GM23338 (cell line): Measurements from ENCODE around the gene CD53. TPM values are rescaled to one million over a fixed set of nuclear protein-coding genes. Genes with fewer than 3 reads are reported as not detected.

Experiments
- ATAC-seq: fragments of 200-7000 bp; cut with Tn5 transposase; 3 replicates; pipeline ENCODE4 v1.9.1; 2020
- DNase-seq: peaks from one replicate; pipeline ENCODE4 v3.0.0-alpha.2; 2015; ENCODE audit warnings: low spot score
- H2AFZ ChIP-seq: fragments of 200-600 bp; sonication (generic); 2 replicates; pipeline ENCODE4 v1.8.0; 2016; ENCODE audit warnings: antibody characterized with exemption, mild to moderate bottlenecking, moderate library complexity
- H3F3A ChIP-seq: fragments of 200-600 bp; sonication (generic); replicated peaks from 2 replicates; pipeline ENCODE4 v1.8.0; 2017; ENCODE audit warnings: antibody characterized with exemption, mixed run types, low read depth
- H3K27ac ChIP-seq: fragments of 200-600 bp; sonication (generic); 2 replicates; pipeline ENCODE4 v1.6.1; 2016; ENCODE audit warnings: low read depth
- H3K27me3 ChIP-seq: fragments of 200-600 bp; sonication (generic); 2 replicates; pipeline ENCODE4 v1.8.0; 2016; ENCODE audit warnings: mild to moderate bottlenecking, mixed run types, moderate library complexity; ENCODE audit not compliant: insufficient read depth
- H3K36me3 ChIP-seq: fragments of 200-600 bp; sonication (generic); 2 replicates; pipeline ENCODE4 v1.8.0; 2016; ENCODE audit warnings: mild to moderate bottlenecking; ENCODE audit not compliant: insufficient read depth
- H3K4me1 ChIP-seq: fragments of 200-600 bp; sonication (generic); 2 replicates; pipeline ENCODE4 v1.8.0; 2016; ENCODE audit warnings: mild to moderate bottlenecking, moderate library complexity; ENCODE audit not compliant: insufficient read depth
- H3K4me2 ChIP-seq: fragments of 200-600 bp; sonication (generic); 2 replicates; pipeline ENCODE4 v1.7.1; 2017; ENCODE audit warnings: mixed run types
- H3K4me3 ChIP-seq: fragments of 200-600 bp; sonication (generic); 2 replicates; pipeline ENCODE4 v1.6.1; 2016; ENCODE audit warnings: mixed run types
- H3K79me2 ChIP-seq: fragments of 200-600 bp; sonication (generic); replicated peaks from 2 replicates; pipeline ENCODE4 v1.8.0; 2017; ENCODE audit warnings: mild to moderate bottlenecking; ENCODE audit not compliant: insufficient read depth
- H3K9me2 ChIP-seq: fragments of 200-600 bp; sonication (generic); 2 replicates; pipeline ENCODE4 v1.8.0; 2017; ENCODE audit not compliant: insufficient read depth
- H4K20me1 ChIP-seq: fragments of 200-600 bp; sonication (generic); replicated peaks from 2 replicates; pipeline ENCODE4 v1.8.0; 2017; ENCODE audit warnings: mild to moderate bottlenecking; ENCODE audit not compliant: insufficient read depth
- H3K27ac Mint-ChIP-seq: 2 replicates; pipeline ENCODE4 v1.8.0; 2020; ENCODE audit warnings: inconsistent platforms, mild to moderate bottlenecking, moderate library complexity, mixed read lengths
- H3K27me3 Mint-ChIP-seq: 3 replicates; pipeline ENCODE4 v1.8.0; 2022; ENCODE audit warnings: low read depth, mild to moderate bottlenecking, moderate library complexity, mixed read lengths, inconsistent platforms; ENCODE audit not compliant: insufficient read depth, poor library complexity
- H3K36me3 Mint-ChIP-seq: 3 replicates; pipeline ENCODE4 v1.8.0; 2021; ENCODE audit warnings: low read depth, mild to moderate bottlenecking, inconsistent platforms, moderate library complexity, mixed read lengths
- H3K4me1 Mint-ChIP-seq: 3 replicates; pipeline ENCODE4 v1.8.0; 2020; ENCODE audit warnings: mild to moderate bottlenecking, inconsistent platforms, mixed read lengths
- H3K4me3 Mint-ChIP-seq: 3 replicates; pipeline ENCODE4 v1.8.0; 2021; ENCODE audit warnings: moderate library complexity, mild to moderate bottlenecking, inconsistent platforms, mixed read lengths
- H3K9me3 Mint-ChIP-seq: 3 replicates; pipeline ENCODE4 v1.8.0; 2020; ENCODE audit warnings: moderate library complexity, mild to moderate bottlenecking, inconsistent platforms, mixed read lengths
- CREB1 ChIP-seq: fragments of 250-450 bp; sonication (Bioruptor Pico); IDR thresholded peaks from 2 replicates; pipeline ENCODE4 v1.5.0; 2020; ENCODE audit warnings: low read depth, mild to moderate bottlenecking, moderate library complexity
- EZH2 ChIP-seq: fragments of 200-600 bp; sonication (generic); IDR thresholded peaks from one replicate; pipeline ENCODE4 v1.8.0; 2017; ENCODE audit warnings: antibody characterized with exemption, mild to moderate bottlenecking, low read depth; ENCODE audit not compliant: unreplicated experiment
- EZH2phosphoT487 ChIP-seq: fragments of 200-600 bp; sonication (generic); IDR thresholded peaks from one replicate; pipeline ENCODE4 v1.8.1; 2018; ENCODE audit warnings: antibody characterized with exemption; ENCODE audit not compliant: unreplicated experiment
- JUNB ChIP-seq: IDR thresholded peaks from one replicate; pipeline ENCODE4 v1.6.1; 2016; ENCODE audit warnings: antibody characterized with exemption; ENCODE audit not compliant: unreplicated experiment
- NANOG ChIP-seq: IDR thresholded peaks from 2 replicates; pipeline ENCODE4 v1.6.1; 2016; ENCODE audit warnings: antibody characterized with exemption, borderline replicate concordance
- POLR2AphosphoS5 ChIP-seq: IDR thresholded peaks from 2 replicates; pipeline ENCODE4 v1.6.1; 2016; ENCODE audit warnings: antibody characterized with exemption, low read depth
- STAT1 ChIP-seq: IDR thresholded peaks from one replicate; pipeline ENCODE4 v1.6.1; 2016; ENCODE audit warnings: antibody characterized with exemption; ENCODE audit not compliant: unreplicated experiment
- ZNF114 ChIP-seq: fragments of 250-450 bp; sonication (Bioruptor Pico); IDR thresholded peaks from 2 replicates; pipeline ENCODE4 v1.5.0; 2020; ENCODE audit warnings: mild to moderate bottlenecking, moderate library complexity
- ZNF331 ChIP-seq: fragments of 250-450 bp; sonication (Bioruptor Pico); IDR thresholded peaks from 2 replicates; pipeline ENCODE4 v1.5.0; 2020; ENCODE audit warnings: low read depth, mild to moderate bottlenecking, moderate library complexity
- polyA plus RNA-seq: library from polyadenylated mRNA; unstranded; fragments of >200 nt; fragmentation: Nextera tagmentation; extraction: Ambion mirVana; gene quantifications from 2 replicates; pipeline ENCODE4 v1.2.1, GENCODE V29; 2016
- total RNA-seq: library from RNA; depleted of rRNA; stranded (reverse); fragments of >200 nt; shearing (Covaris generic); gene quantifications from 2 replicates; pipeline ENCODE4 v1.2.3, GENCODE V29; 2014
- TF ChIP-seq, protein P1 (sequence below): fragments of 250-450 bp; sonication (Bioruptor Pico); IDR thresholded peaks from 2 replicates; pipeline ENCODE4 v1.5.0; 2020; ENCODE audit warnings: mild to moderate bottlenecking, moderate library complexity
- TF ChIP-seq, protein P2 (sequence below): IDR thresholded peaks from one replicate; pipeline ENCODE4 v1.6.1; 2018; ENCODE audit warnings: antibody characterized with exemption; ENCODE audit not compliant: unreplicated experiment
- TF ChIP-seq, protein P3 (sequence below), 2 experiments: fragments of 200-600 bp in 1 of 2; sonication (generic) in 1 of 2; conservative IDR thresholded peaks; 2 replicates each; pipeline versions ENCODE4 v1.5.1 to v1.6.1; 2016 to 2017; ENCODE audit warnings: antibody characterized with exemption in 2 of 2, low read depth in 2 of 2, mild to moderate bottlenecking in 2 of 2, moderate library complexity in 1 of 2
- TF ChIP-seq, protein P4 (sequence below): IDR thresholded peaks from 2 replicates; pipeline ENCODE4 v1.6.1; 2016; ENCODE audit warnings: antibody characterized with exemption

Gene CD53
- total and polyA plus RNA-seq, 2 experiments from 2014 or later: 0.28 to 0.70 TPM

DNA sequence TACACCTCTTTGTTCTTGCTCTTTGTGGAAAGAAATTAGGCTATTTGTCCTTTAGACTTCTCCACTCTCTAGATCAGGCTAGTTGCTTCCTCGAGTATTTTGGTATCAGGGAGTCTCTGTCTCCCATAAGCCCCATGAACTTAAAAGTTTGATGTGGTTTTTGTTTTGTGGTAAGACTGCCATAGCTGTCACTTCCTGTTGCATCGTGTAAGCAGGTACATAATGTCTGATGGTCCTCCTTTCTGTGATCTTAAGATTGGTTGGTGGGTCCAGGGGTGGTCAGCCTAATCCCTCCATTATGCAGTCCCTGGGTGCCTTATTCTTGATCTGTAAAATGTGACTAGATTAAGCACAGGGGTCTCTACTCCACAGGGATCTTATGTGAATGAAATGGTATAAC lies 23.1 kb downstream of the CD53 start:
- no peaks in the 10 kb centered on the region for H3K79me2 ChIP-seq
- H3K27ac ChIP-seq: no peak overlapping the region
- H3K4me2 ChIP-seq: no peak overlapping the region
- H3K9me3 Mint-ChIP-seq: no peaks in the 10 kb centered on the region
- H3K27ac Mint-ChIP-seq: no peak overlapping the region
- ATAC-seq (no peak), DNase-seq (no peak)
- H3K4me1 Mint-ChIP-seq: no peaks in the 10 kb centered on the region
- no peaks in the 10 kb centered on the region for H4K20me1 ChIP-seq
- no peaks in the 10 kb centered on the region for H3K36me3 Mint-ChIP-seq
- TF ChIP-seq CREB1 (no peak), EZH2phosphoT487 (no peak), ZNF331 (CRISPR knock-in tag) (no peak), JUNB (no peak), STAT1 (no peak), EZH2 (no peak), POLR2AphosphoS5 (no peak), ZNF114 (no peak), NANOG (no peak)
- TF ChIP-seq, protein P1, sequence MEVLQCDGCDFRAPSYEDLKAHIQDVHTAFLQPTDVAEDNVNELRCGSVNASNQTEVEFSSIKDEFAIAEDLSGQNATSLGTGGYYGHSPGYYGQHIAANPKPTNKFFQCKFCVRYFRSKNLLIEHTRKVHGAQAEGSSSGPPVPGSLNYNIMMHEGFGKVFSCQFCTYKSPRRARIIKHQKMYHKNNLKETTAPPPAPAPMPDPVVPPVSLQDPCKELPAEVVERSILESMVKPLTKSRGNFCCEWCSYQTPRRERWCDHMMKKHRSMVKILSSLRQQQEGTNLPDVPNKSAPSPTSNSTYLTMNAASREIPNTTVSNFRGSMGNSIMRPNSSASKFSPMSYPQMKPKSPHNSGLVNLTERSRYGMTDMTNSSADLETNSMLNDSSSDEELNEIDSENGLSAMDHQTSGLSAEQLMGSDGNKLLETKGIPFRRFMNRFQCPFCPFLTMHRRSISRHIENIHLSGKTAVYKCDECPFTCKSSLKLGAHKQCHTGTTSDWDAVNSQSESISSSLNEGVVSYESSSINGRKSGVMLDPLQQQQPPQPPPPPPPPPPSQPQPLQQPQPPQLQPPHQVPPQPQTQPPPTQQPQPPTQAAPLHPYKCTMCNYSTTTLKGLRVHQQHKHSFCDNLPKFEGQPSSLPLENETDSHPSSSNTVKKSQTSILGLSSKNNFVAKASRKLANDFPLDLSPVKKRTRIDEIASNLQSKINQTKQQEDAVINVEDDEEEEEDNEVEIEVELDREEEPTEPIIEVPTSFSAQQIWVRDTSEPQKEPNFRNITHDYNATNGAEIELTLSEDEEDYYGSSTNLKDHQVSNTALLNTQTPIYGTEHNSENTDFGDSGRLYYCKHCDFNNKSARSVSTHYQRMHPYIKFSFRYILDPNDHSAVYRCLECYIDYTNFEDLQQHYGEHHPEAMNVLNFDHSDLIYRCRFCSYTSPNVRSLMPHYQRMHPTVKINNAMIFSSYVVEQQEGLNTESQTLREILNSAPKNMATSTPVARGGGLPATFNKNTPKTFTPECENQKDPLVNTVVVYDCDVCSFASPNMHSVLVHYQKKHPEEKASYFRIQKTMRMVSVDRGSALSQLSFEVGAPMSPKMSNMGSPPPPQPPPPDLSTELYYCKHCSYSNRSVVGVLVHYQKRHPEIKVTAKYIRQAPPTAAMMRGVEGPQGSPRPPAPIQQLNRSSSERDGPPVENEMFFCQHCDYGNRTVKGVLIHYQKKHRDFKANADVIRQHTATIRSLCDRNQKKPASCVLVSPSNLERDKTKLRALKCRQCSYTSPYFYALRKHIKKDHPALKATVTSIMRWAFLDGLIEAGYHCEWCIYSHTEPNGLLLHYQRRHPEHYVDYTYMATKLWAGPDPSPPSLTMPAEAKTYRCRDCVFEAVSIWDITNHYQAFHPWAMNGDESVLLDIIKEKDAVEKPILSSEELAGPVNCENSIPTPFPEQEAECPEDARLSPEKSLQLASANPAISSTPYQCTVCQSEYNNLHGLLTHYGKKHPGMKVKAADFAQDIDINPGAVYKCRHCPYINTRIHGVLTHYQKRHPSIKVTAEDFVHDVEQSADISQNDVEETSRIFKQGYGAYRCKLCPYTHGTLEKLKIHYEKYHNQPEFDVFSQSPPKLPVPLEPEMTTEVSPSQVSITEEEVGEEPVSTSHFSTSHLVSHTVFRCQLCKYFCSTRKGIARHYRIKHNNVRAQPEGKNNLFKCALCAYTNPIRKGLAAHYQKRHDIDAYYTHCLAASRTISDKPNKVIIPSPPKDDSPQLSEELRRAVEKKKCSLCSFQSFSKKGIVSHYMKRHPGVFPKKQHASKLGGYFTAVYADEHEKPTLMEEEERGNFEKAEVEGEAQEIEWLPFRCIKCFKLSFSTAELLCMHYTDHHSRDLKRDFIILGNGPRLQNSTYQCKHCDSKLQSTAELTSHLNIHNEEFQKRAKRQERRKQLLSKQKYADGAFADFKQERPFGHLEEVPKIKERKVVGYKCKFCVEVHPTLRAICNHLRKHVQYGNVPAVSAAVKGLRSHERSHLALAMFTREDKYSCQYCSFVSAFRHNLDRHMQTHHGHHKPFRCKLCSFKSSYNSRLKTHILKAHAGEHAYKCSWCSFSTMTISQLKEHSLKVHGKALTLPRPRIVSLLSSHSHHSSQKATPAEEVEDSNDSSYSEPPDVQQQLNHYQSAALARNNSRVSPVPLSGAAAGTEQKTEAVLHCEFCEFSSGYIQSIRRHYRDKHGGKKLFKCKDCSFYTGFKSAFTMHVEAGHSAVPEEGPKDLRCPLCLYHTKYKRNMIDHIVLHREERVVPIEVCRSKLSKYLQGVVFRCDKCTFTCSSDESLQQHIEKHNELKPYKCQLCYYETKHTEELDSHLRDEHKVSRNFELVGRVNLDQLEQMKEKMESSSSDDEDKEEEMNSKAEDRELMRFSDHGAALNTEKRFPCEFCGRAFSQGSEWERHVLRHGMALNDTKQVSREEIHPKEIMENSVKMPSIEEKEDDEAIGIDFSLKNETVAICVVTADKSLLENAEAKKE (CRISPR knock-in tag): no peak
- TF ChIP-seq, protein P2, sequence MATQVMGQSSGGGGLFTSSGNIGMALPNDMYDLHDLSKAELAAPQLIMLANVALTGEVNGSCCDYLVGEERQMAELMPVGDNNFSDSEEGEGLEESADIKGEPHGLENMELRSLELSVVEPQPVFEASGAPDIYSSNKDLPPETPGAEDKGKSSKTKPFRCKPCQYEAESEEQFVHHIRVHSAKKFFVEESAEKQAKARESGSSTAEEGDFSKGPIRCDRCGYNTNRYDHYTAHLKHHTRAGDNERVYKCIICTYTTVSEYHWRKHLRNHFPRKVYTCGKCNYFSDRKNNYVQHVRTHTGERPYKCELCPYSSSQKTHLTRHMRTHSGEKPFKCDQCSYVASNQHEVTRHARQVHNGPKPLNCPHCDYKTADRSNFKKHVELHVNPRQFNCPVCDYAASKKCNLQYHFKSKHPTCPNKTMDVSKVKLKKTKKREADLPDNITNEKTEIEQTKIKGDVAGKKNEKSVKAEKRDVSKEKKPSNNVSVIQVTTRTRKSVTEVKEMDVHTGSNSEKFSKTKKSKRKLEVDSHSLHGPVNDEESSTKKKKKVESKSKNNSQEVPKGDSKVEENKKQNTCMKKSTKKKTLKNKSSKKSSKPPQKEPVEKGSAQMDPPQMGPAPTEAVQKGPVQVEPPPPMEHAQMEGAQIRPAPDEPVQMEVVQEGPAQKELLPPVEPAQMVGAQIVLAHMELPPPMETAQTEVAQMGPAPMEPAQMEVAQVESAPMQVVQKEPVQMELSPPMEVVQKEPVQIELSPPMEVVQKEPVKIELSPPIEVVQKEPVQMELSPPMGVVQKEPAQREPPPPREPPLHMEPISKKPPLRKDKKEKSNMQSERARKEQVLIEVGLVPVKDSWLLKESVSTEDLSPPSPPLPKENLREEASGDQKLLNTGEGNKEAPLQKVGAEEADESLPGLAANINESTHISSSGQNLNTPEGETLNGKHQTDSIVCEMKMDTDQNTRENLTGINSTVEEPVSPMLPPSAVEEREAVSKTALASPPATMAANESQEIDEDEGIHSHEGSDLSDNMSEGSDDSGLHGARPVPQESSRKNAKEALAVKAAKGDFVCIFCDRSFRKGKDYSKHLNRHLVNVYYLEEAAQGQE: no peak
- TF ChIP-seq, protein P3, sequence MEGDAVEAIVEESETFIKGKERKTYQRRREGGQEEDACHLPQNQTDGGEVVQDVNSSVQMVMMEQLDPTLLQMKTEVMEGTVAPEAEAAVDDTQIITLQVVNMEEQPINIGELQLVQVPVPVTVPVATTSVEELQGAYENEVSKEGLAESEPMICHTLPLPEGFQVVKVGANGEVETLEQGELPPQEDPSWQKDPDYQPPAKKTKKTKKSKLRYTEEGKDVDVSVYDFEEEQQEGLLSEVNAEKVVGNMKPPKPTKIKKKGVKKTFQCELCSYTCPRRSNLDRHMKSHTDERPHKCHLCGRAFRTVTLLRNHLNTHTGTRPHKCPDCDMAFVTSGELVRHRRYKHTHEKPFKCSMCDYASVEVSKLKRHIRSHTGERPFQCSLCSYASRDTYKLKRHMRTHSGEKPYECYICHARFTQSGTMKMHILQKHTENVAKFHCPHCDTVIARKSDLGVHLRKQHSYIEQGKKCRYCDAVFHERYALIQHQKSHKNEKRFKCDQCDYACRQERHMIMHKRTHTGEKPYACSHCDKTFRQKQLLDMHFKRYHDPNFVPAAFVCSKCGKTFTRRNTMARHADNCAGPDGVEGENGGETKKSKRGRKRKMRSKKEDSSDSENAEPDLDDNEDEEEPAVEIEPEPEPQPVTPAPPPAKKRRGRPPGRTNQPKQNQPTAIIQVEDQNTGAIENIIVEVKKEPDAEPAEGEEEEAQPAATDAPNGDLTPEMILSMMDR (conservative IDR thresholded peaks at IDR 0.05; ENCODE audit: low read depth in 2 of 2): no peak
- TF ChIP-seq, protein P4, sequence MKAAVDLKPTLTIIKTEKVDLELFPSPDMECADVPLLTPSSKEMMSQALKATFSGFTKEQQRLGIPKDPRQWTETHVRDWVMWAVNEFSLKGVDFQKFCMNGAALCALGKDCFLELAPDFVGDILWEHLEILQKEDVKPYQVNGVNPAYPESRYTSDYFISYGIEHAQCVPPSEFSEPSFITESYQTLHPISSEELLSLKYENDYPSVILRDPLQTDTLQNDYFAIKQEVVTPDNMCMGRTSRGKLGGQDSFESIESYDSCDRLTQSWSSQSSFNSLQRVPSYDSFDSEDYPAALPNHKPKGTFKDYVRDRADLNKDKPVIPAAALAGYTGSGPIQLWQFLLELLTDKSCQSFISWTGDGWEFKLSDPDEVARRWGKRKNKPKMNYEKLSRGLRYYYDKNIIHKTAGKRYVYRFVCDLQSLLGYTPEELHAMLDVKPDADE: no peak
- no peak overlapping the region for H3K4me3 ChIP-seq
- no peaks in the 10 kb centered on the region for H3K27me3 ChIP-seq
- H3K4me1 ChIP-seq: no peaks in the 10 kb centered on the region
- no peak overlapping the region for H3K4me3 Mint-ChIP-seq
- H3K27me3 Mint-ChIP-seq: no peaks in the 10 kb centered on the region
- H3K36me3 ChIP-seq: no peaks in the 10 kb centered on the region
- no peaks in the 10 kb centered on the region for H3F3A ChIP-seq
- H3K9me2 ChIP-seq: peaks cover 8% of the 10 kb centered on the region
- no peak overlapping the region for H2AFZ ChIP-seq
